Thyroid gland (tissue), 4 donors: ENCODE results near the gene PLCG2. TPM values are rescaled to one million over a fixed set of nuclear protein-coding genes. Genes with fewer than 3 reads are reported as not detected.

Experiments
- DNase-seq, 2 donors: peaks; one replicate each; pipeline ENCODE4 v3.0.0-alpha.2; 2019
- H3K27ac ChIP-seq, 3 donors: fragments of 200-600 bp; sonication (generic); 1 replicate in 2 of 3; 2 replicates in 1 of 3; pipeline ENCODE4 v1.5.1; 2016 to 2019; ENCODE audit warnings: mild to moderate bottlenecking in 1 of 3, moderate library complexity in 1 of 3
- H3K27me3 ChIP-seq: fragments of 200-600 bp; sonication (generic); one replicate; pipeline ENCODE4 v1.5.1; 2019
- H3K36me3 ChIP-seq, 2 donors: fragments of 200-600 bp; sonication (generic); one replicate each; pipeline ENCODE4 v1.5.1; 2016 to 2019
- H3K4me1 ChIP-seq, 2 donors: fragments of 200-600 bp; sonication (generic); one replicate each; pipeline ENCODE4 v1.5.1; 2017 to 2019
- H3K4me3 ChIP-seq, 3 donors: fragments of 200-600 bp; sonication (generic); replicated peaks in 1 of 3; 1 replicate in 2 of 3; 2 replicates in 1 of 3; pipeline ENCODE4 v1.5.1; 2016; ENCODE audit warnings: mild to moderate bottlenecking in 1 of 3
- H3K9me3 ChIP-seq: fragments of 200-600 bp; sonication (generic); one replicate; pipeline ENCODE4 v1.5.1; 2017
- POLR2A ChIP-seq, 2 donors: fragments of 450-650 bp; IDR thresholded peaks; one replicate each; pipeline ENCODE4 v1.6.1; 2017; ENCODE audit warnings: antibody characterized with exemption in 2 of 2, mild to moderate bottlenecking in 2 of 2, moderate library complexity in 1 of 2
- WGBS, 2 donors: methylation state at CpG; one replicate each; pipeline ENCODE4 v1.1.5; 2017; 5-methylcytosine and 5-hydroxymethylcytosine counted together
- intact Hi-C: fragments of 100-400 bp; cut with DNase I; formaldehyde crosslinking; loops from one replicate; pipeline ENCODE4 v1.15.1; 2023
- total RNA-seq, 4 donors: library from RNA; depleted of rRNA; stranded (reverse); fragments of >200 nt; gene quantifications; one replicate each; pipeline ENCODE4 v1.2.3, GENCODE V29; 2016
- TF ChIP-seq, protein P1 (sequence below), 6 experiments: fragments of 200-600 bp in 3 of 6; fragments of 450-650 bp in 3 of 6; sonication (generic) in 3 of 6; IDR thresholded peaks; one replicate each; pipeline ENCODE4 v1.5.1; 2016 to 2019; ENCODE audit warnings: antibody characterized with exemption in 6 of 6, mild to moderate bottlenecking in 2 of 6, inconsistent platforms in 1 of 6, moderate library complexity in 1 of 6

PLCG2 gene
- total RNA-seq, 4 donors from 2014 or later, result 9.2 to 12.1 (median 10.3) TPM

DNA sequence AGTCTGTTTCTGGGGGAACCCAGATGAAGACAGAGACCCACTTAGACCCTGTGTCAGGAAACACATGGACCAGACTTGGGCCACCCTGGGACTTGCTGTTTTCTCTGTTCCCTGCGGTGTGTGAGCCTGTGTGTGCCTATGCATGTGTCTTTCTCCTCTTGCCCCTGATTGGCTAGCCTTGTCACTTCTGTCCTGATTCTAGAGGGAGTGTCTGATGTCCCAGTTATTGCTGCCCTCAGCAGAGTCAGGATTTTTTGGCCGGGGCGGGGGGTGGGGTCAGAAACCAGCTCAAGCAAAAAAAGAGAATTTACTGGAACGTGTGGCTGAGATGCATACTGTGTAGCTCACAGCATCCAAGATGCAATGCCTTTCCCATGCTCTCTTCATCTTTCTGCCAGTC, 30.5 kb downstream of the PLCG2 start:
- intact Hi-C loops, result no loop called here

DNA sequence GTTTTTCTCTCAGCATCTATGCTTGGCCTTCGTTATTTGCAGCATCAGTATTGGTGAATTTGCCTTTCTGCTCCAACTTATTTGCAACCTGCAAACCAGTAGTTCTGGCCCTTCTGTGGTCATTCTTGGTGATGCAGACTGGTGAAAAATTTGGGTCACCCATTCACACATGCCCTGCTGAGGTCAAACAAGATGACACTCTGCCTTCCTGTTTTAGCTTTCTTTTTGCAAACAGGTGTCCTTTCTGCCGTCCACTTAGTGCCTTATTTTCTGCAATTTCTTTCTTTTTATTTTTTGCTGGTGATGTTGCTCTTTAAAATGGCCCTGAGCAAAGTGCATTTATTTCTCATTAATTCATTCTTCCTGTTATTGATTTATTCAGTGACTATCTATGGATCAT, 31.3 kb downstream of the PLCG2 start:
- no peaks in the 10 kb centered on the region for H3K9me3 ChIP-seq
- WGBS, 2 donors, result 83 to 84% methylated on average over 2 of the region's 2 CpGs
- no peaks in the 10 kb centered on the region for H3K4me1 ChIP-seq
- no peak for DNase-seq
- intact Hi-C loops, result no loop called here
- no peaks in the 10 kb centered on the region for H3K27me3 ChIP-seq
- no peaks in the 10 kb centered on the region for H3K36me3 ChIP-seq
- H3K27ac ChIP-seq, result no peak overlapping the region
- H3K4me3 ChIP-seq, result no peak overlapping the region
- TF ChIP-seq POLR2A (IDR thresholded peaks at IDR 0.05), result no peak
- TF ChIP-seq, protein P1, sequence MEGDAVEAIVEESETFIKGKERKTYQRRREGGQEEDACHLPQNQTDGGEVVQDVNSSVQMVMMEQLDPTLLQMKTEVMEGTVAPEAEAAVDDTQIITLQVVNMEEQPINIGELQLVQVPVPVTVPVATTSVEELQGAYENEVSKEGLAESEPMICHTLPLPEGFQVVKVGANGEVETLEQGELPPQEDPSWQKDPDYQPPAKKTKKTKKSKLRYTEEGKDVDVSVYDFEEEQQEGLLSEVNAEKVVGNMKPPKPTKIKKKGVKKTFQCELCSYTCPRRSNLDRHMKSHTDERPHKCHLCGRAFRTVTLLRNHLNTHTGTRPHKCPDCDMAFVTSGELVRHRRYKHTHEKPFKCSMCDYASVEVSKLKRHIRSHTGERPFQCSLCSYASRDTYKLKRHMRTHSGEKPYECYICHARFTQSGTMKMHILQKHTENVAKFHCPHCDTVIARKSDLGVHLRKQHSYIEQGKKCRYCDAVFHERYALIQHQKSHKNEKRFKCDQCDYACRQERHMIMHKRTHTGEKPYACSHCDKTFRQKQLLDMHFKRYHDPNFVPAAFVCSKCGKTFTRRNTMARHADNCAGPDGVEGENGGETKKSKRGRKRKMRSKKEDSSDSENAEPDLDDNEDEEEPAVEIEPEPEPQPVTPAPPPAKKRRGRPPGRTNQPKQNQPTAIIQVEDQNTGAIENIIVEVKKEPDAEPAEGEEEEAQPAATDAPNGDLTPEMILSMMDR (IDR thresholded peaks at IDR 0.05), result no peak

More for the DNA sequence above, 30.5 kb downstream of the PLCG2 start:
- H3K27me3 ChIP-seq, result no peaks in the 10 kb centered on the region
- TF ChIP-seq, protein P1 (IDR thresholded peaks at IDR 0.05), result no peak
- TF ChIP-seq POLR2A (IDR thresholded peaks at IDR 0.05), result no peak
- WGBS, 2 donors, result 77 to 87% methylated on average over 4 of the region's 4 CpGs
- DNase-seq, result no peak
- no peaks in the 10 kb centered on the region for H3K4me1 ChIP-seq
- no peak overlapping the region for H3K27ac ChIP-seq
- H3K36me3 ChIP-seq, result no peaks in the 10 kb centered on the region
- H3K4me3 ChIP-seq, result no peak overlapping the region
- no peaks in the 10 kb centered on the region for H3K9me3 ChIP-seq

DNA sequence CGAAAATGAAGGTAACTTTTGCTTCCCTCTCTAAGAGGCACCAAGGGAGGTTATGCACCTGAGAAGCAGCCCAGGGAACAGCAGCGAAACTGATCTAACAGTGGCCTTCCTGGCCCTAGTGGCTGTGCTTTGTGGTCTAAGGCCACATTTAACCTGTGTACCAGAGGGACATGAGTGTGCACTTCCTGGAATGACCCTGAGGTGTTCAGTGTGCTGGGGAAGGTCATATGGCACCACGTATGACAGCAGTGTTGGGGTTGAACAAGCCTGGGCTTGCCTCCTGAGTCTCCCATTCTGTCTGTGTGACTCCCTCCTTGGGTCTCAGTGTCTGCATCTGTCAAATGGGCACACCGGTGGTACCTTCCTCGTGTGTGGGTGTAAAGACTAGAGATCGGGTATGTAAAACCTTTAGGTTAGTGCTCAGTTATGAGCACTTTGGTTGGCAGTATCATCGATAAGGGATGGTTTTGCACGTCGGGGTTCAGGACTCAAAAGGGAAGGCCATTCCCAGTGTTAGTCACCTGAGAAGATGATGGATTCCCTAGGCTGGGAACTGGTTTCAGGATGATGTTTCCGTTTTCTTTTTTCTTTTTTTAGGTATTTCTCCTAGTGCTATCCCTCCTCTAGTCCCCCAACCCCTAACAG, 31.9 kb downstream of the PLCG2 start:
- TF ChIP-seq, protein P1 (IDR thresholded peaks at IDR 0.05), result no peak
- no peak for TF ChIP-seq POLR2A (IDR thresholded peaks at IDR 0.05)
- DNase-seq, result no peak
- Histone ChIP-seq H3K4me3 (no peak overlapping the region), H3K36me3 (no peaks in the 10 kb centered on the region), H3K27ac (no peak overlapping the region), H3K9me3 (no peaks in the 10 kb centered on the region), H3K4me1 (no peaks in the 10 kb centered on the region), H3K27me3 (no peaks in the 10 kb centered on the region)
- intact Hi-C loops, result no loop called here
- 89 to 94% methylated on average over 10 of the region's 10 CpGs for WGBS, 2 donors

DNA sequence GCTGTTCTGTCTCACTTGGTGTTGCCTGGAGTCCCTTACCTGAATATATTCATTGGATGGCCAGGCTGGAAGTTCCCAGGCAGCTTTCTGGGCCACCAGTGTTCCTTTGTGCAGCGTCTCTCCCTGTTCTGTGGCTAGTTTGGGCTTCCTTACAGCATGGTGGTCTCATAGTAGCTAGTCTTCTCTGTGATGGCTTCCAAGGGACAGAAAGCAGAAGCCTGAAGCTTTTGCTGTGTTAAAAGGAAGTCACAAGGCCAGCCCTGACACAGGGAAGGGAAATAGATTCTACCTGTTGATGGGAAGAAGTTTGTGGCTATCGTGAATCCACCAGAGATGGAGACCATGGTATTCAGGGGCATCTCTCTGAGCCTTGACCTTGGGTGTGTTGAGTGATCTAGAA, 34.6 kb downstream of the PLCG2 start:
- Histone ChIP-seq H3K27ac (no peak overlapping the region), H3K4me3 (no peak overlapping the region), H3K9me3 (no peaks in the 10 kb centered on the region), H3K36me3 (no peaks in the 10 kb centered on the region), H3K27me3 (no peaks in the 10 kb centered on the region), H3K4me1 (no peaks in the 10 kb centered on the region)
- 79 to 85% methylated on average over 2 of the region's 2 CpGs for WGBS, 2 donors
- intact Hi-C loops, result no loop called here
- TF ChIP-seq, protein P1 (IDR thresholded peaks at IDR 0.05), result no peak
- no peak for TF ChIP-seq POLR2A (IDR thresholded peaks at IDR 0.05)
- DNase-seq, result no peak

DNA sequence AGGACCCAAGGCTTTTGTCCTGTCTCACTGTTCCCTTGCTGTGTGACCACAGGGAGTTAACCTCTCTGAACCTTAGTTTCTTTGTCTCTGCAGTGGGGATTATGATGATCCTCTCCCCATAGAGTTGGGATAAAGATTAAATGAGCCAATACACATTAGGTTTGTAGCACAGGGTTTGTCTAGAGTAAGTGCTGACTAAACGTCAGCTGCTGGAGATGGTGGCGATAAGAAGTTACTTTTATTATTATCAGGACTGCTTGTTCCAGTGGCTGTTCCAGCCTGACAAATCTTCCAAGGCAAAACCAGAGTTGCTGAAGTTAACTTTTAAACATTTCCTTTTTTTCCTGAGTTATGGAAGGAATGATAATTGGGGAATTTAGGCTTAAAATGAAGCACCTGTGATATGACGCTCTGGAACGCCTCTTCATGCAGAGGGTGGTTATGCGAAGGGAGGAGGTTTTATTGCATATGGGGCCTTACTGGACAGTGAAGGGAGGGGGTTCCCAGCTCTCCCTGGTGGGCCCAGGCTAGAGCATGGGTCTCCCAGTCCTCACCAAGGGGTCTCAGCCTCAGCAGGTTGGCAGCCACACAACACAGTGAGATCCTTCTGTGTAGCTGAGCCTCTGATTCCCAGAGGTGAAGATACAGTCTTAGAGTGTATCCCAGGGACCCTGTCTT, 35.8 kb downstream of the PLCG2 start:
- Histone ChIP-seq H3K4me1 (no peaks in the 10 kb centered on the region), H3K9me3 (no peaks in the 10 kb centered on the region), H3K4me3 (no peak overlapping the region), H3K36me3 (no peaks in the 10 kb centered on the region), H3K27me3 (no peaks in the 10 kb centered on the region), H3K27ac (no peak overlapping the region)
- DNase-seq, result no peak
- intact Hi-C loops, result no loop called here
- TF ChIP-seq, protein P1 (IDR thresholded peaks at IDR 0.05), result no peak
- TF ChIP-seq POLR2A (IDR thresholded peaks at IDR 0.05), result no peak
- 82 to 89% methylated on average over 5 of the region's 5 CpGs for WGBS, 2 donors
